ENCODE measurements around the gene MRPS5.
"Not testable (repeated sequence)": the region's sequence is repeated elsewhere in the genome, so short reads cannot be mapped to it uniquely, and the experiment has no call there.

The MRPS5 gene

GRCh38 chr2:95121407-95122196 is at the start of gene MRPS5:
MRPS5 (minus strand) TSS chr2:95121808; CDS start chr2:95121791, 17 bp downstream.
- DNase-seq: no peak

DNA sequence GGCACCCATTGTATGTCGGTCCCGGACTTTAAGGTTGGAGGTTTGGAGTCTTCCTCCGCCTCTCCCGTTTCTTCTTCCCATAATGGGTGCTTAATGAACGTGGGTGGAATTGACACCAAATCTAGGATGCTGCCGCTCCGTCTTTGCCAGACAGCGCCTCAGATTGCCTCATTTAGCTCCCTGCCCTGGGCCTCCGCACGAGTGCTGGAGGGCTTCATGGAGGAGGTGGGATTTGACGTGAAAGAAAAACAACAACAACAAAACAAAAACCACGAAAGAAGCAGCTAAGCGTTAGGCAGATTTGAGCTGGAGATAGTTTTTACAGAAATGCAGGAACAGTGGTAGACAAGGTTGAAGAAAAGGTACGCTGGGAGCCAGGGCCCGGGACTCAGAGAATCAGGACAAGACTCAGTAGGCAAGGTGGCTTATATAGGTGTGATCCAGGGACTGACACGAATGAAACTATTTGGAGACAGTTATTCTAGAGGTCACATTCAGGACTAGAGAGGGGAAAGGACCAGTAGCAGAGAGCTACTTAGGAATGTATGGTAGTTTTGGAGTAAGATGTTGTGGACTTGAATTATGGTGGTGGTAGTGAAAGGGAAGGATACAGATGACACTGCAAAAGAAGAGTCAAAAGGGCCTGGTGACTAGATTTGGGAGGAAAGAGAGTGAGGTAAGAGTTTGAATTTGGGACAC is 44.6 kb upstream of the MRPS5 start:
- no peak for DNase-seq

DNA sequence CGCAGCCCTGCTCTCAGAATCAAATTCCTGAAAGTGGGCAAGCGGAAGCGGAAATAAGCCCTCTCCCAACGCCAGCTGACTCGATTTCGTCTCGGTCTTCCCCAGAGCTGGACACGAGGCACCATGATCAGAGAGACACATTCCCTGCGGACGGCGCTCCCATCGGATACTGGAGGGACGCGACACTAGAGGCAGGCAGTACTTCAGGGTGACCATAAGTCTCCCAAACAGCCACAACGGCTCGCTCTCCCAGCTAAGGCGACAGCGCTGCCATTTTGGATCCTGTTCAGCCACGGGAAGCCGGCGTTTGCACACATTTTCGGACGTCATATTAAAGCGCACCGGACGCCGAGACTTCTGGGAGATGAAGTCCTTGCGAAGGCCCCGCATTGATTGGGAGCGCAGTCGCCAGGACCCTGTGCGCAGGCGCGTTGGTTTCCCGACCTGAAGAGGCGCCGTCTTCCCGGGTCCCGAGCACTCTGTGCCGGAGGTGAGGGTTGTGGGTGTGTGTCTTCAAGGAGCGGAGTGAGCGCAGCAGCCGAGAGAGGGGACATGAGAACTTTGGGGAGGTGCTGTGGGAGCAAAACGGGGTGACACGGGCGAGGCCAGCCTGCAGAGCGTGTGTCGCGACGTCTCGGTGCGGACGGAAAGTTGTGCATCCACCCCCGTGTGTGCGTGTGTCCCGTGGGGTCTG is 43.9 kb upstream of the MRPS5 start, which contains the start of gene ZNF2:
Gene ZNF2 (plus strand): TSS at position 439 of the 694 bp plus-strand sequence. CDS start 10,418 bp downstream, outside the sequence.
- DNase-seq: peak; percentile 81

DNA sequence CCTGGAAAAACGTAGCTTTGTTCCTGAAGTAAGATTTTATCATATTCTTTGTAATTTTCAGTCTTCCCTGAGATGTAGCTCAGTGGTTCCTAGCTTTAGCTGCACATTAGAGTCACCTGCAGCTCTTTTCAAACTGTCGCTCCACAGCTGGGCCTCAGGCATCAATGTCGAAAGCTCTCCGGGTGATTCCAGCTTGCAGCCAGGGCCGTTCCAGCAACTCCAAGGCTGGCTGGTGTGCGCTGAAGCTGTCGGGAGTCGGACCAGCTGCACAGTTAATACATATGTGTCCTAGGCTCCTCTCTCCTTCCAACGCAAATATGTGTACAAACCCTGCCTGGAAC is 43.4 kb upstream of the MRPS5 start:
- no peak for DNase-seq

GRCh38 chr2:95159690-95160449 is 38.3 kb upstream of the MRPS5 start, which contains the start of gene ZNF514:
ZNF514 (minus strand) TSS chr2:95159848; CDS start chr2:95153253, 6,595 bp downstream.
- DNase-seq: no peak

DNA sequence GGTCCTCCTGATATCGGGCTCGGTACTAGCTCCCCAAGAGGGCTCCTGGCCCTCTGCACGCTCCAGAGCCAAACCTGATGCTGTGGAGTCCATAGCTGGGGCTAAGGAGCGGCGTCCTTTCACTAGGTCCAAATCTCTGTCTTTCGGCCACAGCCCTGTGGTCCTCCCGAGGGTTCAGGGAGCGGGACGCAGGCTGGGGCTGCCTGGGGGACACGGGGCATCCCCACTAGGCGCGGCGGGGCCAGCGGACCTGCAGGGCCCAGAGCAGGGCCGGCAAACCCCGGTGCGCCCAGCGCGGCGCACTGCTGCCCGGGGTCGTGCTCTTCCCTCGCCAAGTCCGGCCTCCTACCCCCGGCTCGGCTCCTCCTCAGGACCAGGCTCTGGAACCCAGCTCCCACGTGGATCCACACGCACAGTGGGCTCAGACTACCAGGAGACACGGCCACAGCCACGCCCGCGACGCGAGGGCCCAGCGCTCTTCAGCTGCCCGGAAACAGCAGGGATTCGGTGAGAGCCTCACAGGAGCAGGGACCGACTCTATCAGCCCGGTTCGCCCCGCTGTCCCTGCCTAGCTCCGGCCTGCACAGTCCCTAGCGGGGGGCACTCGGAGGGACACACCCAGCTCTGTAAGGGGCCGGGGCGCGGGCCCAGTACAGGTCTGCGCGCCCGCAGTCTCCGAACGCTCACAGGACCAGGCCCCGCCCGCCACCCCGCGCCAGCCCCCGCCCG is 37.4 kb upstream of the MRPS5 start:
- no peak for DNase-seq

DNA sequence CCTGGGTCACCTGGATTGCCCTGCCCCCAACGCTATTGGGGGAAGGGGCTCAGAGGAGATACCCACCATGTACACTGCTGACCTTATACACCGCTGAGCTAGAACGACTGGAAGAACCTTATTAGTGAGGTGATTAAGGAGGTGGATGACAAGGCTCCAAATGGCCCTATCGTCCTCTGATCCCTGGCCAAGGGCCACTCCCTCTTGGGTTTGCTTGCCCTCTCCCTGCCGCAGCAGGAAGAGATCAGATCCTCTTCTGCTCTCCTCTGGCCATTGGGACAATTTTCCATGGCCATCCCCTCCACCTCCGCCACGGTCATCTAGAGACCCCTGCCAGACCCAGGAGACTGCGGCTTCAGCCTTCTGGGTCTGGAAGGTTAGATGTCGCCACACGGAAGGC is 36.8 kb upstream of the MRPS5 start:
- DNase-seq: no peak

DNA sequence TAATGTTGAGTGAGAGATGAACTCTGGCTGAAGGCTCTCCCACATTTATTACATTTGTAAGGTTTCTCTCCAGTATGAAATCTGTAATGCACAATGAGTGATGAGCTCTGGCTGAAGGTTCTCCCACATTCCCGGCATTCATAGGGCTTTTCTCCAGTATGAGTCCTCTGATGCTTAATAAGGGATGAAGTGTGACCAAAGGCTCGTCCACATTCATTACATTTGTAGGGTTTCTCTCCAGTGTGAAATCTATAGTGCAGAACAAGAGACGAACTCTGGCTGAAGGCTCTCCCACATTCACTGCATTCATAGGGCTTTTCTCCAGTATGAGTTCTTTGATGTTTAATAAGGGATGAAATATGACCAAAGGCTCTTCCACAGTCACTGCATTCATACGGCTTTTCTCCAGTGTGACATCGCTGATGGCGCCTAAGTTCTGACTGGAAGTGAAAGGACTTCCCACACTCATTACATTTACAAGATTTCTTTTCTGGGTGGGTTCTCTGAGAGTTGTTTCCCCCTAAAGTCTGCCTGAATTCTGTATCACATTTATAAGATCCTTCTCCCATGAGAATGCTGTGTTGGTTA is 27.9 kb upstream of the MRPS5 start:
- DNase-seq: no peak

DNA sequence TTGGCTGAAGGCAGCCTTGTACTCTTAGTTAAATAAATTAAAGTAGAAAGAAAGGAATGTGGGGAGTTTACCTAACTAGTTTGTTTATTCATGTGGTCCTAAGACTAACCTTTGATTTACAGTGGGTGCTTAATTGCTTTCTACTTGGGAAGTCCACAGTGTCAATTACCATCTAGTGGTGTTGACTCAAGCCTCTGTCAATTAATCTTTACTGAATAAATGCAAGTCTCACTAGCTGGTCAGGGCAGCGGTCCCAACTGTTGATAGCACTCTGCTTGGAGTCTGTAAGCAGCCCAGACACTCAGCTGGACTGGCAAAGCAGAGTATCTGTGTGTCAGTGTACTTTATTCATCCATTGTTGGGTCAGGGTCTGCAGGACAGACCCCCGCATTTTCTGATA is 22.2 kb upstream of the MRPS5 start:
- no peak for DNase-seq

GRCh38 chr2:95138702-95139101 is 17.1 kb upstream of the MRPS5 start:
- DNase-seq: no peak

- DNase-seq: no peak
Observed at GRCh38 chr2:95122197-95122551, 566 bp upstream of the MRPS5 start.

- no peak for DNase-seq
Observed at GRCh38 chr2:95121093-95121406, 558 bp downstream of the MRPS5 start.

DNA sequence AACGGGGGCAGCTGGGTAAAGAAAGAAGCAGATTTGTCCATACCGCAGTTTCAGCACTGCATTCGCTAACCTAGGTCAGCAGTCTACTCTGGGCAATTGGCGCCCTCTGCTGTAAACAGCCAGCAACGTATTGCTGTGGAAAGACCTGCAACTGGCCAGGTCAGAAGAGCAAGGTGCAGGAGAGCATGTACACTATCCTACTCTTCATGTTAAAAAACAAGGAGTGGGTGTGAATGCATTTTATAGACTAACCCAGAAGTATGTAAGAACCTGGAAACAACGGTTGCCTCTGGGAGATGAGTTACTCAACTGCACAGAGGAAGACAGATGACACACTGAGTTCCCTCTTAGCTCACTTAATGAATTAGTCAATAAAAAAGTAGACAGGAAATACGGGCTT is 6.2 kb downstream of the MRPS5 start:
- DNase-seq: no peak

DNA sequence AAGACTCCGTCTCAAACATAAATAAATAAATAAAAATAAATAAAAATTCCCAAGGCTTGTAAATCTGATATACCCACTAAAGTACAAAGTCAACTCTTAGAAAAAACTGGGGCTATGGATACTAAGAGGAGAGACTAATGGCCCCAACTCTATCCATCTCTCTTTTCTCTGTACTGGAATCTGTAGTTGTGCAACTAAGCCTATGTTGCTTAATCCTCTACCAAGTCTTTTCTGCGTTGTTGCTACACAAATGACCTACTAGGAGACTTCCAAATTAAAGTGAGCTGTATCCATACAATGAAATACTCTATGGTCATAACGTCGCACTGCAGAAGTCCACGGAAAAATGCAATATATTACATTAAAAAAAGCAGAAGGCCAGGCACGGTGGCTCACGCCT is 8.1 kb downstream of the MRPS5 start:
- no peak for DNase-seq

- no peak for DNase-seq
Observed at GRCh38 chr2:95110395-95110794, 11.2 kb downstream of the MRPS5 start.

GRCh38 chr2:95109260-95109659 is 12.3 kb downstream of the MRPS5 start:
- no peak for DNase-seq

DNA sequence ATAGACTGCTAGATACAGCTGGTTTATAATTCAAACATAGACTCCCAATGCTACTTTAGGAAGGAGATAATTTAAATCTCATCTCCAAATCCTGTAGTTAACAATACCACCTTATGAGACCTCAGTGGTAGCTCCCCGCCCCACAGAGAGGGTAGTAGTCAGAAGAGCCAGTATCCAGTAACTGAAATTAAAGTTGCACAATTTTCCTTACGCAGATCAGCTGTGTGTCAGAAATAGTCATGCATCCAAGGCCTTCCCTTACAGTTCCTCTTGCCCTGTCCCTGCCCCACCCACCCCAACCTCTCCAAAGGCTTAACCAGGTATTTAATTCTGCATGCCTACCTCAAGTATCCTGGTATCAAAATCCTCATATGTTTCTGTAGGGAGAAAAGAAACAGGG is 15.5 kb downstream of the MRPS5 start:
- DNase-seq: no peak

DNA sequence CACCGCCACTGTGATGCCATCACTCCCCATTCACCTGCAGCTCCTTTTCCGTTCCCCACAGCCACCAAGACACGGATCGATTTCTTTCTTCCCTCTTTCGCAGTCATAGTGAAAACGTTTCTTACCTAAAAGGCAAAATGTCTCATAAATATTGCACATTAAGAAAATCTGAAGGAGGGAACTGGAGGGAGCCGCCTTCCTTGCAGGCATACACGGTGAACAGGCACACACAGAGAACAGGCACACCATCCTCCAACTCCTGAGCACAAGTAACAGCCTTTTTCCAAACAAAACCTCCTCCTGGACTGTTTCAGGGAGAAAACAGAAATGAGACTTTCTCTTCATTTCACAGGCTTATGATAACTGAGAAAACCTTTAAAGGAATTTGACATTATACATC is 17.0 kb downstream of the MRPS5 start:
- DNase-seq: no peak

GRCh38 chr2:95099910-95100309 is 21.7 kb downstream of the MRPS5 start:
- DNase-seq: no peak

DNA sequence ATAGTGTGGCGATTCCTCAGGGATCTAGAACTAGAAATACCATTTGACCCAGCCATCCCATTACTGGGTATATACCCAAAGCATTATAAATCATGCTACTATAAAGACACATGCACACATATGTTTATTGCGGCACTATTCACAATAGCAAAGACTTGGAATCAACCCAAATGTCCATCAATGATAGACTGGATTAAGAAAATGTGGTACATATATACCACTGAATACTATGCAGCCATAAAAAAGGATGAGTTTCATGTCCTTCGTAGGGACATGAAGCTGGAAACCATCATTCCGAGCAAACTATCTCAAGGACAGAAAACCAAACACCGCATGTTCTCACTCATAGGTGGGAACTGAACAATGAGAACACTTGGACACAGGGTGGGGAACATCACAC is 23.3 kb downstream of the MRPS5 start:
- not testable (repeated sequence) for DNase-seq

DNA sequence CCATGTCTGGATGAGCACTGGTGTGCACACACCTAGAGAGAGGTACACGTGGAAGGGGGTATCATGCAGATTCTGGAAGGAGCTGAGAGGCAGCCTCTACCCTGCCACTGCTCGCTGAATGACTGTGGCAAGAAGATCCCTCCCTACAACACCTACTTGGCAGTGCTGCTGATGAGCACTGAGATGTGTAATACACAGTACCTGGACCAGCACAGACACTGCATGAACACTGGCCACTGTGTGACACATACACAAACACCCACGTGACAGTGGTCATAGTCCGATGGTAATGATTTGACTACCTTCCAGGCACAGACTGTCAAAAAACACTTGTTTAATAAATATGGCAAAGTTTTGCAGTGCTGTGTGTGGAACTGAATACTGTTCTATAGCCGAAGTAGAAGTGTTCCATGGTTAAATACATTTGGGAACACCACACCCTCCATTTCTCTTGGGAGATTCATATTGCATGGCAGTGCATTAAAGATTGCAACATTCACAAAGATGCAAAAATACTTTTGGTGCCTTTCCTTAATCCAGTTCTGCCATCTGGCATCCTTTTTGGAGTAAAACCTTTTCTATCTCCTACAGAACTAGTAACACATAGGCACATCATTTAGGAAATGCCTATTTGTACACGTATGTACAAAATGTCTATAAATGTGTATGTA is 29.6 kb downstream of the MRPS5 start:
- DNase-seq: no peak

DNA sequence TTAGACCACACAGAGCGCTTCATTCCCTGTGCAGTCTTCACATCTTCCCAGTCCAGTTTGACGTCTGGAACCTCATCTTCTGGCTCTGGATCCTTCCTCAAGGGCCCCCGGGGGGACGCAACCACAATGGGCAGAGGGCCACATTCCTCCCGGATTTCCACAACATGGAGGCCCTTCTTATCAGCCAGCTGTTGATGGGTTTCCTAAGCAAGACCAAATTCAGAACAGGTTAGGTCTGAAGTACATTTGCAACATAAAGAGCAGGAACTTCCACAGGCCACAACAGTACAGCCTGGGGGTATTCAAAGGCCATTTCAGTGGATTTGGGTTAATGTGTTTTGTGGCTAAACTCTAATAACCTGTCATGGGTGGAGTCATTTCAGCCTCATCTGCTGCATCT is 34.2 kb downstream of the MRPS5 start:
- DNase-seq: no peak

Data from NCI-H1417 treated with DMSO at 0.1 percent for 48 hours (cell line).